GM19395 (cell line): ENCODE results near the gene PCSK7.
"Not testable (repeated sequence)": the region's sequence is repeated elsewhere in the genome, so short reads cannot be mapped to it uniquely, and the experiment has no call there.

ENCODE experiments used
- ATAC-seq: cut with Tn5 transposase; IDR thresholded peaks from one replicate; pipeline ENCODE4 v1.9.1; 2021; ENCODE audit warnings: mild to moderate bottlenecking, moderate library complexity; ENCODE audit not compliant: unreplicated experiment

Gene PCSK7

GRCh38 chr11:117186431-117186761 is 45.5 kb downstream of the PCSK7 start:
- ATAC-seq = no peak

DNA sequence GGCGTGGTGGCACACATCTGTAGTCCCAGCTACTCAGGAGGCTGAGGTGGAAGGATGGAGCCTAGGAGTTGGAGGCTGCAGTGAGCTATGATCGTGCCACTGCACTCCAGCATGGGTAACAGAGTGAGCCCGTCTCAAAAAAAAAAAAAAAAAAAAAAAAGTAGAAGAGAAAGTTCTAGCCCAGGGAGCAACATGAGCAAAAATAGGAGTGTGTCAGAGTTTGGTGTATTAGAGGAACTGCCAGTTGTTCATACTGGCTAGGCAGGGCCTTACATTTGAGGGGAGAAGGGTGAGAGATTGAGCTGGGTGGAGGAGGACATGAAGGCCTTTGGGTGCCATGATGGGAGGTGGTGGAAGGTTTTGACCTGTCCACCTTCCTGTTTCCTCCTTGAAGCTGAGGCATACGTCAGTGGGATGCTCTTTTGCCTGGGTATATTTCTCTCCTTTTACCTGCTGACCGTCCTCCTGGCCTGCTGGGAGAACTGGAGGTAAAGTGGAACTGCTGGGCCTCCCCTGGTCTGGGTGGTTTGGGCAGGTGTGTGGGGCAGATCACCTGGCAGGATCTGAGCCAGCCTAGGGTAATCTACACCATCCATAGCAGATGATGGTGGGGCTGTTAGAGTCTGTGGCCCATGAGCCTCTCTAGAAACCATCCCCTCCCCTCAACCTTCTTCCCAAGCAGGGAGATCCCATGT is 46.0 kb downstream of the PCSK7 start:
- no peak for ATAC-seq

- ATAC-seq = no peak
Observed at GRCh38 chr11:117183724-117184349, 48.0 kb downstream of the PCSK7 start.

DNA sequence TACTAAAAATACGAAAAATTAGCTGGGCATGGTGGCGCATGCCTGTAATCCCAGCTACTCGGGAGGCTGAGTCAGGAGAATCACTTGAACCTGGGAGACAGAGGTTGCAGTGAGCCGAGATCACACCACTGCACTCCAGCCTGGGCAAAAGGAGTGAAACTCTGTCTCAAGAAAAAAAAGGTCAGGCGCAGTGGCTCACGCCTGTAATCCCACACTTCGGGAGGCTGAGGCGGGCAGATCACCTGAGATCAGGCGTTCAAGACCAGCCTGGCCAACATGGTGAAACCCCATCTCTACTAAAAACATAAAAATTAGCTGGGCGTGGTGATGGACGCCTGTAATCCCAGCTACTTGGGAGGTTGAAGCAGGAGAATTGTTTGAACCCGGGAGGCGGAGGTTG is 48.7 kb downstream of the PCSK7 start:
- ATAC-seq = not testable (repeated sequence)

GRCh38 chr11:117182551-117182935 is 49.3 kb downstream of the PCSK7 start:
- ATAC-seq = no peak

DNA sequence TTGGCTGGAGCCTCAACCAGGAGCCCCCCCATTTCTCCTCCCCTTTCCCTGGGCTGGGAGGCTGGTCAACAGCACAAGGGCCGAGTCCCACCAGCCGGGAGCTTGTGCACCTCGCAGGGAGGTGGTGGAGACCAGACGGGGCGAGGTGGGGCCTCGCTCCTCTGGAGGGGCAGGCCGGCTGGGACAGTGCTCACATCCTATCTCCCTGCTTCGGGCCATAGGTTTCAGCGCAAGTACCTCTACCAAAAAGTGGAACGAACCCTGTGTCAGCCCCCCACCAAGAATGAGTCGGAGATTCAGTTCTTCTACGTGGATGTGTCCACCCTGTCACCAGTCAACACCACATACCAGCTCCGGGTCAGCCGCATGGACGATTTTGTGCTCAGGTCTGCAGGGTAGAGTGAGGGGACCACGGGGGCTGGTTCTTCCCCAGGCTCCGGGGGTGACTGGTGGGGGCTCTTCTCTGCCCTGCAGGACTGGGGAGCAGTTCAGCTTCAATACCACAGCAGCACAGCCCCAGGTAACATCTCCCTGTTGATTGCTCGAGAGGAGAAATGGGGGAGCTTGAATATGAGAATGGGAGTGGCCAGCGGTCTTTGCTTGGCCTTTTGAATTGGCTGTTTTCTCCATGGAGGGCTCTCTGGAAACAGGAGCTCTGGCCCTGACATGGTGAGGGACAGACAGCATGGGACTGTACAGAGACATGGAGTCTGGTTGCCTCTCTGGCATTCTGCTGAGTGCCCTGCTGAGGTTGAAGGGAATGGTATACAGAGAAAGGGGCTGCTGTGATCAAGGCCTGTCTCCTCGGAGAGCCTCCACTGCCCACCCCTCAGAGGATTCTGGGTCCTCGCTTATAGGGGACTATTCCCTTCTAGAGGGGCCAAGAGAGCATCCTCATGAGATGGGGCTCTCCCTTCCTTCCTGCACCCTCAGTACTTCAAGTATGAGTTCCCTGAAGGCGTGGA is 50.0 kb downstream of the PCSK7 start:
- ATAC-seq = no peak

DNA sequence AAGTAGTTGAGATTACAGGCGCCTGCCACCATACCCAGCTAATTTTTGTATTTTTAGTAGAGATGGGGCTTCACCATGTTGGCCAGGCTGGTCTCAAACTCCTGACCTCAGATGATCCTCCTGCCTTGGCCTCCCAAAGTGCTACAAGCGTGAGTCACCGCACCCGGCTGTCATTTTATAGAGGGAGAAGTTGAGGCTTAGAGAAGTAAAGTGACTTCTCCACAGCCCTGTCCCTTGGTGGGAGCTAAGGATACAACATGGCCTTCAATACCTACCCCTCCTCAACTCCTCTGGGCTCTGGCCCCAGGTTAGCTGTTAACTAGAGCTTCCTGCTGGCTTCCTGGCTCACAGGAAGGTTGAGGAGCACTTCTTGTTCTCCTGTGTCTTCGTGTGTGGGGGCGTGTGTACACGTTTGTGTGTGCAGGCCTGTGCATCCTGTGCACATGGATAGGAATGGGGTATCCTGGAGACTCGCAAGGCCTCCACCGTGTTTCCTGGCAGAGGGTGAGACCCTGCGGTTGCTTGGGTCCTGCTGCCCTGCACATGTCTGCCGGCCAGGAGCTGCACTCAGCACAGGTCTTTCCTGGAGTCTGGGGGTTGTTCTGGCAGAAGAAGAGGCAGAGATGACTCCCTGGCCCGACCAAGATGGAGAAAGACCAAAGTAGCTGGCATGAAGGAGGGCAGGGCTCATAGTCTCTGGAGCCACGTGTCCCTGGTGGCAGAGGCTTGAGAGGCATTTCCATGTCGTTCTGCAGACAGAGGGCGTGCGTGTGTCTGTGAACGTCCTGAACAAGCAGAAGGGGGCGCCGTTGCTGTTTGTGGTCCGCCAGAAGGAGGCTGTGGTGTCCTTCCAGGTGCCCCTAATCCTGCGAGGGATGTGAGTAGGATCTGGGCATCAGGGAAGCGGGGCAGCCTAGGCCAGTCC is 51.0 kb downstream of the PCSK7 start:
- ATAC-seq = peak; percentile 41

DNA sequence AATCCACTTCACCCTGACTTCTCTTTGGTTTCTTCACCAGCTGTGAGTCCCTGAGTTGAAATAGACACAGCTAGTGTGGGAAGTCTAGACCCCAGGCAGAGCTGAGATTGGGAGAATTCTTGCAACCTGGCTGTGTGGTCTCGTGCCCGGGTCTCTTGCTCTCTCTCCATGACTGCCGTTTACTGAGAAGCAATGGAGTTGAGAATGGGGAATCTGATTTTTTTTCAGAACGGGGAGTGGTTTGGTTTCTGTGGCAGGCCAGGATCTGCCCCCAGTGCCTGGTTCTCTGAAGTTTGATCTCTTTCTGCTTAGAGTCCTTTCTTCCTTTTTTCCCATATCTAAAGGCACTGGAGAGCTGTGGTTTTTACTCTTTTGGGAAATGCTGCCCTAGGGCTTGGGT is 51.9 kb downstream of the PCSK7 start:
- ATAC-seq = no peak

DNA sequence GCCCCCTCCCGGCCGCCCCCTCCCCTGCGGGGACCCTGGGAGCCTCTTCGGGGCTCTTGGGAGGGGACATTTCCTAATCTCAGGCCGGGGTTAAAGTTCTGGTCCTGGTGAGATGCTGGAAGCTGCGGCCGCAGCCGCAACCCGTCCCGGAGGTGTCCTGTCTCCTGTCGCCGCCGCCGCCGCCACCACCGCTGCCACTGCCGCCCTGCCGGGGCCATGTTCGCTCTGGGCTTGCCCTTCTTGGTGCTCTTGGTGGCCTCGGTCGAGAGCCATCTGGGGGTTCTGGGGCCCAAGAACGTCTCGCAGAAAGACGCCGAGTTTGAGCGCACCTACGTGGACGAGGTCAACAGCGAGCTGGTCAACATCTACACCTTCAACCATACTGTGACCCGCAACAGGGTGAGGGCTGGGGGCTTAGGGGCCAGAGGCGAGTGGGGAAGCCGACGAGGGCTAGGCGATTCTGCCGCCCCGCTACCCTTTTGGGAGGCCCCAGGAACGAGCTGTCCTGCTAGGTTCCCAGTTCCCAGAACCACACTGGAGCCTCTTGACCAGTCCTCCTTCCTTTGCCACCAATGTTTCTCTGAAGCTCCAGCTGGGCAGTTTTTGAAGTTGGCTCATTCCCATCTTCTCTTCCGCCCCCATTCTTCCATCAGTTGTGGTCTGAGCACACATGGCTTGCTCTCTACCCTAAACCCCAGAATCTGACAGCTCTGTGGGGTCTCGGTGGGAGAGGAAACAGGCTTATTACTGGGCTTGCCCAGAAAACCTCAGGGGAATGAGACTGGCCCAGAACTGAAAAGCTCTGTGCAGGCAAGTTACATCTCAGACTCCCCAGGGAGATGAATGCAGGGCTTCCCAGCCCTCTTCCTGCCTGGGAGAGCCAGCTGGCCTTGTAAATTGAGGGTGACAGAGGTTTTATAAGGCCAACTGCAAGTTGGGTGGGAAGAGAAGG is 52.5 kb downstream of the PCSK7 start:
- ATAC-seq = peak; percentile 33

DNA sequence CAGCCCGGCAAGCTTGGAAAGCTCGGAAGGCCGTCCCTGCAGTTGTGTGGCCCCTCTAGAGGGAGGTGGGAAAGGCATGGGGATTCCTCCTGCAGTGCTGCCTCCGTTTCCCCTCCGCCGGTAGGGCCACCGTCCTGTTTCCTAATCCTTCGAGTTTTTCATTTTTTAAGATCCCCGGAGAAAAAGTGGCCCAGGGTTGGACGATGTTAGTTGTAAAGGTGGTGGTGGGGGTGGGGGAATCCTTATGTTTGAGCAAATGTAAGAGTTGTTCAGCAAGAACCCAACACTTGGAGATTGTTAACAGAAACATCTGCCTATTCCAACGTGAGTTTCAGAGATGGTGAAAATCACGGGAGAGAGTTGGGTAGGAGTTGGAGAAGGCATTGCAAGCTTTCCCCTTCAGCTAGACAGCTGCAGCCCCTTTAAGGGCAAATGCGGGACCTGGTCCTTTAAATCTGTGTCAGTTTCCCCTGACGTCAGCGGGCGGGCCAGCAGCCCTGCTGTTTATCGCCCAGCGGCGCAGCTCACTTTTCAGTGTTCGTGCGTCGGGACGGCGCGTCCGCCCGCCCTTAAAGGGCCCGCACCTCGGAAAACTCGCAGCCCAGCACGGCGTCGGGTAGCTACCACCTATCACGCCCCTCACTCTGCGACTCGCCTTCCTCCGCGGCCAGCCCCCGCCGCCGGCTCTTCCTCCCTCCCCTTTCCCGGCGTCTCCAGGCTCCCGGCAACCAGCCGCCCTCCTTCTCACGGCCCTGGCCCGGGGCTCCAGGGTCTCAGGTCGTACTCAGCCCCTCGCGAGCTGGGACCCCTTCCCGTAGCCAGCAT is 53.5 kb downstream of the PCSK7 start, which contains the start of gene SIDT2:
TSS of gene SIDT2 (plus strand) at position 534 of the 825 bp plus-strand sequence. CDS start 521 bp downstream, outside the sequence.
- peak; percentile 87 for ATAC-seq

GRCh38 chr11:117177534-117178209 is 54.2 kb downstream of the PCSK7 start:
- ATAC-seq = no peak

- ATAC-seq = no peak
Observed at GRCh38 chr11:117176186-117176585, 55.7 kb downstream of the PCSK7 start.

- ATAC-seq = no peak
Observed at GRCh38 chr11:117175781-117176180, 56.1 kb downstream of the PCSK7 start.

- ATAC-seq = no peak
Observed at GRCh38 chr11:117175104-117175503, 56.8 kb downstream of the PCSK7 start.

DNA sequence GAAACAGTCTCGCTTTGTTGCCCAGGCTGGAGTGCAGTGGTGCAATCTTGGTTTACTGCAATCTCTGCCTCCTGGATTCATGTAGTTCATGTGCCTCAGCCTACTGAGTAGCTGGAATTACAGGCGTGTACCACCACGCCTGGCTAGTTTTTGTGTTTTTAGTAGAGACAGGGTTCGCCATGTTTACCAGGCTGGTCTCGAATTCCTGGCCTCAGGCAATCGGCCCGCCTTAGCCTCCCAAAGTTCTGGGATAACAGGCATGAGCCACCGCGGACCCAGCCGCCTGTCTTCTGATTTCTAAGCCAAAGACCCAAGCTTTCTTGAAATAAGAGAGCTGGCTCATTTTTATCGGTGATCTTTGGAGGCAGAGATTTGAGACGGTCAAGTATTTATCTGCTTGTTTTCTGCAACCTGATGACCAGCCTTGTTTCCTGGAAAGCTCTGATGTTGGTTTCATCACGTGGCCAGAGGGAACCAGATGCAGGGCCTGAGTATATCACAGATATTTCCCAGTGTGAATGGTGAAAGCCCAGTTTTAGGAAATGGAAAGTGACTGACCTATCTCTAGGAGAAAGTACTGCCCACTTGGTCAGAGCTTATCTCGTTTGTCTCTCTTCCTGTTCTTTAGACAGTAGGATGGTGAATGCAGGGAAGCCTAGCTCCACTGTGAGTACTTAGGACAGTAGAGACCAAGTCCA is 59.0 kb downstream of the PCSK7 start:
- ATAC-seq = no peak

DNA sequence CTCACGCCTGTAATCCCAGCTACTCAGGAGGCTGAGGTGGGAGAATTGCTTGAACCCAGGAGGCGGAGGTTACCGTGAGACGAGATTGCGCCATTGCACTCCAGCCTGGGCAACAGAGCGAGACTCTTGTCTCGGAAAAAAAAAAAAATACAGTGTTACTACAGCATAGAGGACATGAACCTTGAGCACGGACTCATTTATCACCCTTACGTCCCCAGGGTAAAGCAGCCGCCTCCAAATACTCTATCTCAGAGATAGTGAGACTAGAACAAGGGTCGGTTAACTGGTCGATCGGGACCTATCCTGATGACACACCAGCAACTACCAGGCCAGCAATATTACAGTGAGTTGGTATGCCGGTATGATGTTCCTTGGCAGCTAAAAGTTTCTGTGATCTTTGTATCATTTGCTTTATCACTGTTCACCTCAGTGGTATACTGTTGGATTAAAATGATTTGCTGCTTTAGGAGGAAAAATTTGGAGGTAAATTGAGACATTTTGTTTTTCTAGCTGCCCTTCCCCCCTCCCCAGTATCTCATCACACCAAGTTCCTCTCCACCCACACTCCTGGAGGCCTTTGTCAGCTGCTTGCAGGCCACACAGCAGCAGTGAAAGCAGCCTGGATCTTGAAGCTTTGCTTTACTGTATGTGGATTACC is 60.3 kb downstream of the PCSK7 start:
- no peak for ATAC-seq

DNA sequence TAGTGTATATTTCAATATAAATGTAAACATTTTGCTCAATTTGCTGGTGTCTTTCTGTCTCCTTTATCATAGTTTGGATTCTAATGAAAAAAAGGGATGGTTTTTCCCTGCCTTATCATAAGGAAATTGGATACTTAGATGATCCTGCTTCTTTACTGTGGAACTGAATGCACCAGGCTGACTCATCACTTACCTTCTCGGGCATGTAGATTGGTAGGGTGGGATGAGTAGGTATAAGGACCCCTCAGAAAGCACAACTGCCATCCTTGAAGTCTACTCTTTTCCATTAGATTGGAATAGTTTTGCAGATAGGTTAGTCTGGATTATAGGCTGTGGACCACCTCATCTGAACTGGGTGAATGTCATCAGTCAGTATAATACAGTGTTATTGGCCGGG is 60.9 kb downstream of the PCSK7 start:
- ATAC-seq = no peak
